Subcutaneous adipose tissue (tissue), 4 donors: Measurements from ENCODE around the gene ANKS1A. TPM values are rescaled to one million over a fixed set of nuclear protein-coding genes. Genes with fewer than 3 reads are reported as not detected.

Experiments used
- CTCF ChIP-seq: fragments of 450-650 bp; IDR thresholded peaks from one replicate; pipeline ENCODE4 v1.5.1; 2016; ENCODE audit warnings: low read depth, mild to moderate bottlenecking, control low read depth, antibody characterized with exemption, moderate library complexity
- total RNA-seq, 4 donors: library from RNA; depleted of rRNA; stranded (reverse); fragments of >200 nt; gene quantifications; one replicate each; pipeline ENCODE4 v1.1.0, GENCODE V29; 2016

The ANKS1A gene
- total RNA-seq, 4 donors from 2014 or later = 11.6 to 31.3 (median 19.2) TPM

- no peak for TF ChIP-seq CTCF
These were observed 37.6 kb downstream of the ANKS1A start for GRCh38 chr6:34926655-34927054.

GRCh38 chr6:34928220-34928619 is 39.2 kb downstream of the ANKS1A start:
- no peak for TF ChIP-seq CTCF

- no peak for TF ChIP-seq CTCF
These were observed 39.6 kb downstream of the ANKS1A start for GRCh38 chr6:34928695-34929094.

GRCh38 chr6:34929241-34929978 is 40.4 kb downstream of the ANKS1A start:
- no peak for TF ChIP-seq CTCF

- TF ChIP-seq CTCF = no peak
These were observed 41.2 kb downstream of the ANKS1A start for GRCh38 chr6:34930221-34930620.

- no peak for TF ChIP-seq CTCF
These were observed 45.5 kb downstream of the ANKS1A start for GRCh38 chr6:34934516-34934915.

- no peak for TF ChIP-seq CTCF
These were observed 49.2 kb downstream of the ANKS1A start for GRCh38 chr6:34938268-34938667.
